SK-N-SH (cell line): Measurements from ENCODE around the gene ZDHHC7. TPM values are rescaled to one million over a fixed set of nuclear protein-coding genes. Genes with fewer than 3 reads are reported as not detected.

ENCODE experiments used
- CTCF ChIA-PET: fragments of 300-600, 350-600 bp; formaldehyde crosslinking; extraction: SDS; loops from one replicate; lab custom pipeline; 2021; lab: Yijun Ruan, JAX
- POLR2A ChIA-PET: fragments of 350-600 bp; sonication (Branson Sonifier 250); formaldehyde crosslinking; extraction: SDS; loops from one replicate; lab custom pipeline; 2020; ENCODE audit warnings: antibody characterized with exemption, inconsistent platforms; lab: Yijun Ruan, JAX
- DNase-seq: peaks from one replicate; pipeline ENCODE4 v3.0.0; 2012
- H2AFZ ChIP-seq: fragments of 200-600 bp; sonication (generic); 2 replicates; pipeline ENCODE4 v1.8.1; 2016; ENCODE audit warnings: antibody characterized with exemption, mild to moderate bottlenecking, low read depth
- H3F3A ChIP-seq: fragments of 200-600 bp; sonication (generic); replicated peaks from 2 replicates; pipeline ENCODE3; 2016; ENCODE audit warnings: antibody characterized with exemption, mild to moderate bottlenecking; ENCODE audit not compliant: insufficient read depth
- H3K27ac ChIP-seq, 2 experiments: fragments of 200-500 bp in 1 of 2; fragments of 200-600 bp in 1 of 2; sonication (Bioruptor generic) in 1 of 2; sonication (generic), shearing (Covaris generic) in 1 of 2; 2 replicates each; pipeline versions ENCODE4 v1.5.1 to v1.6.1; 2014 to 2016; ENCODE audit warnings: low read depth in 2 of 2, inconsistent platforms in 1 of 2, low read length in 1 of 2, mild to moderate bottlenecking in 1 of 2, mixed read lengths in 1 of 2
- H3K27me3 ChIP-seq: fragments of 200-600 bp; sonication (generic), shearing (Covaris generic); 2 replicates; pipeline ENCODE4 v1.6.1; 2016; ENCODE audit warnings: mixed run types; ENCODE audit not compliant: insufficient read depth
- H3K36me3 ChIP-seq, 2 experiments: fragments of 200-500 bp in 1 of 2; fragments of 200-600 bp in 1 of 2; sonication (Bioruptor generic) in 1 of 2; sonication (generic) in 1 of 2; replicated peaks in 1 of 2; 2 replicates each; pipeline versions ENCODE3 to v1.5.1; 2014 to 2016; ENCODE audit warnings: low read length in 1 of 2, mild to moderate bottlenecking in 1 of 2; ENCODE audit not compliant: insufficient read depth in 2 of 2, control insufficient read depth in 1 of 2
- H3K4me1 ChIP-seq, 2 experiments: fragments of 200-500 bp in 1 of 2; fragments of 200-600 bp in 1 of 2; sonication (Bioruptor generic) in 1 of 2; sonication (generic), shearing (Covaris generic) in 1 of 2; 2 replicates each; pipeline versions ENCODE4 v1.5.1 to v1.6.1; 2014 to 2016; ENCODE audit warnings: low read depth in 1 of 2, low read length in 1 of 2, mixed run types in 1 of 2; ENCODE audit not compliant: insufficient read depth in 2 of 2, control insufficient read depth in 1 of 2
- H3K4me2 ChIP-seq: fragments of 200-600 bp; sonication (generic), shearing (Covaris generic); 2 replicates; pipeline ENCODE4 v1.6.1; 2017; ENCODE audit warnings: mixed run types
- H3K4me3 ChIP-seq, 2 experiments: fragments of 200-500 bp in 1 of 2; fragments of 200-600 bp in 1 of 2; sonication (Bioruptor generic) in 1 of 2; sonication (generic), shearing (Covaris generic) in 1 of 2; 2 replicates each; pipeline versions ENCODE4 v1.5.1 to v1.8.1; 2014 to 2016; ENCODE audit warnings: low read depth in 2 of 2, inconsistent platforms in 1 of 2, low read length in 1 of 2, mild to moderate bottlenecking in 1 of 2, mixed read lengths in 1 of 2, moderate library complexity in 1 of 2
- H3K79me2 ChIP-seq: fragments of 200-600 bp; sonication (generic); 2 replicates; pipeline ENCODE4 v1.8.1; 2017; ENCODE audit warnings: mild to moderate bottlenecking; ENCODE audit not compliant: insufficient read depth
- H3K9ac ChIP-seq: fragments of 200-600 bp; sonication (generic); 2 replicates; pipeline ENCODE4 v1.6.1; 2017; ENCODE audit warnings: mixed run types
- H3K9me2 ChIP-seq: fragments of 200-600 bp; sonication (generic); 2 replicates; pipeline ENCODE4 v1.6.1; 2017; ENCODE audit warnings: mixed run types
- H3K9me3 ChIP-seq: fragments of 200-600 bp; sonication (generic); 2 replicates; pipeline ENCODE4 v1.6.1; 2017; ENCODE audit warnings: mixed run types, mild to moderate bottlenecking, moderate library complexity
- H4K20me1 ChIP-seq: fragments of 200-600 bp; sonication (generic); 2 replicates; pipeline ENCODE4 v1.6.1; 2017; ENCODE audit warnings: mild to moderate bottlenecking, mixed run types; ENCODE audit not compliant: insufficient read depth
- ELF1 ChIP-seq: IDR thresholded peaks from 2 replicates; pipeline ENCODE4 v1.4.0; 2012
- EZH2phosphoT487 ChIP-seq: fragments of 200-600 bp; sonication (generic); IDR thresholded peaks from 2 replicates; pipeline ENCODE4 v1.6.1; 2017; ENCODE audit warnings: low read depth, mixed run types, mild to moderate bottlenecking, antibody characterized with exemption, moderate library complexity, borderline replicate concordance
- FOSL2 ChIP-seq: IDR thresholded peaks from 2 replicates; pipeline ENCODE4 v1.4.0; 2012; ENCODE audit warnings: low read depth, mild to moderate bottlenecking, moderate library complexity, borderline replicate concordance
- GABPA ChIP-seq: IDR thresholded peaks from 2 replicates; pipeline ENCODE4 v1.4.0; 2012; ENCODE audit warnings: low read depth, mild to moderate bottlenecking
- GATA2 ChIP-seq: sonication (generic); formaldehyde crosslinking; IDR thresholded peaks from 2 replicates; pipeline ENCODE4 v1.5.0; 2020; ENCODE audit warnings: mild to moderate bottlenecking, missing genetic modification reagents
- MEF2A ChIP-seq: IDR thresholded peaks from 2 replicates; pipeline ENCODE4 v1.4.0; 2012; ENCODE audit warnings: low read depth, borderline replicate concordance
- RAD21 ChIP-seq: IDR thresholded peaks from 2 replicates; pipeline ENCODE4 v1.6.1; 2012; ENCODE audit warnings: mild to moderate bottlenecking, low read length
- RCOR1 ChIP-seq: fragments of 150-350 bp; IDR thresholded peaks from 2 replicates; pipeline ENCODE4 v1.6.1; 2017; ENCODE audit warnings: antibody characterized with exemption, low read length
- SIN3A ChIP-seq: IDR thresholded peaks from 2 replicates; pipeline ENCODE4 v1.6.1; 2012; ENCODE audit warnings: low read depth, mild to moderate bottlenecking, low read length, moderate library complexity, borderline replicate concordance
- SMC3 ChIP-seq: IDR thresholded peaks from 2 replicates; pipeline ENCODE4 v1.6.1; 2012; ENCODE audit warnings: low read depth, low read length, improper control_type of control experiment
- TAF1 ChIP-seq: IDR thresholded peaks from 2 replicates; pipeline ENCODE4 v1.6.1; 2012; ENCODE audit warnings: low read depth, mild to moderate bottlenecking, low read length, moderate library complexity, borderline replicate concordance
- TCF12 ChIP-seq: IDR thresholded peaks from 2 replicates; pipeline ENCODE4 v1.4.0; 2012
- TEAD4 ChIP-seq: IDR thresholded peaks from 2 replicates; pipeline ENCODE4 v1.4.0; 2012; ENCODE audit warnings: mild to moderate bottlenecking, borderline replicate concordance; ENCODE audit not compliant: insufficient read depth
- YY1 ChIP-seq: IDR thresholded peaks from 2 replicates; pipeline ENCODE4 v1.4.0; 2012; ENCODE audit warnings: low read depth, mild to moderate bottlenecking
- whole genome bisulfite sequencing: methylation state at CpG from one replicate; pipeline ENCODE4 v1.1.6; 2017; ENCODE audit warnings: low lambda C conversion rate; 5-methylcytosine and 5-hydroxymethylcytosine counted together
- polyA plus RNA-seq, 3 experiments: library from polyadenylated mRNA; depleted of rRNA; stranded (reverse); fragments of >200 nt; gene quantifications; 2 replicates each; pipeline ENCODE4 v1.2.3, GENCODE V29; 2012
- TF ChIP-seq, protein P1 (sequence below): IDR thresholded peaks from 2 replicates; pipeline ENCODE4 v1.4.0; 2012; ENCODE audit warnings: low read depth, borderline replicate concordance
- TF ChIP-seq, protein P2 (sequence below): fragments of 150-350 bp; IDR thresholded peaks from 2 replicates; pipeline ENCODE4 v1.6.1; 2016; ENCODE audit warnings: mild to moderate bottlenecking, low read depth, low read length
- TF ChIP-seq, protein P3 (sequence below): IDR thresholded peaks from 2 replicates; pipeline ENCODE4 v1.4.0; 2012; ENCODE audit warnings: low read depth, borderline replicate concordance
- TF ChIP-seq, protein P4 (sequence below): IDR thresholded peaks from 2 replicates; pipeline ENCODE4 v1.4.0; 2012; ENCODE audit warnings: low read depth
- TF ChIP-seq, protein P5 (sequence below): fragments of 150-350 bp; IDR thresholded peaks from 2 replicates; pipeline ENCODE4 v1.6.1; 2017; ENCODE audit warnings: antibody characterized with exemption, low read length, low read depth, borderline replicate concordance

ZDHHC7 gene
- polyA plus RNA-seq, 1 of the 3 experiments (the other 2 are of a cell fraction): 114 TPM

DNA sequence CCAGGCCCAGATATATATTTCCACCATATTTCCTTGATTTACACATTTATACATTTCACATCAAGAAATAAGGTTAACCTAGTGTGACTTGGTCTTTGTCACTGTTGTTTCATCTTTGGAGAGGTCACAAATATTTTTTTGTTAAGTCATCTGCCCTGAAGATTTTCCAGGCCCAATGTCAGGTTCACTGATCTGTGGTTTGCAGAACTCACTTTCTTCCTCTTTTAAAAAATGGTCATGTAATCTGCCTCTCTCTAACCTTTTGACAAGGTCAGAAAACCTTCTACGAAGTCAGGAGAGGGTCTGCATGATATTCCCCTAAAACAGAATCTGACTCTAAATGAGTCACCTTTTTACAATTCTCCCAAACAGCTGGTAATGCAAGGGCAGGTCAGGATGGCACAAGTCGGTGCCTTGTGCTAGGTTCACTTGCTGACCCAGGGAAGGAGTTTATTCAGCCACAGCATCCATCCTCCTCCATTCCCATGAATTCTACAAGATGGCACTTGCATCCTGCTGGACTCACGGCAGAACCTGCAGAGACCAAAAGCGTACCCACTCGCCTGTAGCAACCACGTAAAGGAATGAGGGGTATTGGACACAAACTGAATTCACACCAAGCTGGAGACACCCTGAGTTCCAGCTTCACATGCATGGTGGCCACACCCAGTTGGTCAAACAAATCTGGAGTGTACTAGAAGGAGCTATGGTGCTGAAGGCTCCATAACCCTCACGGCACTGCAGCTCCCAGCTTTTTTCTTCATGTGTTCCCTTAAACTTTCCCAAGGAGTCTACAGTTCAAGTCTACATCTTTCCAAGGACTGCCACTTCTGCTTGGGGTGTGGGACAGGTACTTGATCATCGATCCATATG lies 14.7 kb upstream of the ZDHHC7 start:
- H3F3A ChIP-seq: peaks cover 23% of the 10 kb centered on the region
- H3K9me3 ChIP-seq: no peaks in the 10 kb centered on the region
- no peak for TF ChIP-seq EZH2phosphoT487
- no peak for TF ChIP-seq GABPA
- TF ChIP-seq MEF2A: no peak
- no peak for TF ChIP-seq RAD21
- no peak for TF ChIP-seq TCF12
- TF ChIP-seq, protein P1, sequence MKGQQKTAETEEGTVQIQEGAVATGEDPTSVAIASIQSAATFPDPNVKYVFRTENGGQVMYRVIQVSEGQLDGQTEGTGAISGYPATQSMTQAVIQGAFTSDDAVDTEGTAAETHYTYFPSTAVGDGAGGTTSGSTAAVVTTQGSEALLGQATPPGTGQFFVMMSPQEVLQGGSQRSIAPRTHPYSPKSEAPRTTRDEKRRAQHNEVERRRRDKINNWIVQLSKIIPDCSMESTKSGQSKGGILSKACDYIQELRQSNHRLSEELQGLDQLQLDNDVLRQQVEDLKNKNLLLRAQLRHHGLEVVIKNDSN: no peak
- TF ChIP-seq, protein P2, sequence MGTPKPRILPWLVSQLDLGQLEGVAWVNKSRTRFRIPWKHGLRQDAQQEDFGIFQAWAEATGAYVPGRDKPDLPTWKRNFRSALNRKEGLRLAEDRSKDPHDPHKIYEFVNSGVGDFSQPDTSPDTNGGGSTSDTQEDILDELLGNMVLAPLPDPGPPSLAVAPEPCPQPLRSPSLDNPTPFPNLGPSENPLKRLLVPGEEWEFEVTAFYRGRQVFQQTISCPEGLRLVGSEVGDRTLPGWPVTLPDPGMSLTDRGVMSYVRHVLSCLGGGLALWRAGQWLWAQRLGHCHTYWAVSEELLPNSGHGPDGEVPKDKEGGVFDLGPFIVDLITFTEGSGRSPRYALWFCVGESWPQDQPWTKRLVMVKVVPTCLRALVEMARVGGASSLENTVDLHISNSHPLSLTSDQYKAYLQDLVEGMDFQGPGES: no peak
- no peak for TF ChIP-seq GATA2
- TF ChIP-seq FOSL2: no peak
- TF ChIP-seq RCOR1: no peak
- ChIA-PET CTCF (interaction anchor here (1.7 to 2.3 kb wide), 2 partner anchors 55 to 61 kb away, joined by 6 to 8 read pairs; no protein-coding TSS in a partner anchor), POLR2A (no interaction called here)
- H3K9ac ChIP-seq: no peak overlapping the region
- no peak overlapping the region for H3K27ac ChIP-seq
- DNase-seq: no peak
- H3K9me2 ChIP-seq: no peaks in the 10 kb centered on the region
- 94% methylated on average over 8 of the region's 8 CpGs for WGBS
- no peak overlapping the region for H3K4me3 ChIP-seq
- no peak overlapping the region for H2AFZ ChIP-seq
- no peaks in the 10 kb centered on the region for H4K20me1 ChIP-seq
- no peaks in the 10 kb centered on the region for H3K27me3 ChIP-seq
- H3K79me2 ChIP-seq: peaks cover 7% of the 10 kb centered on the region; the same call in 1 of the 2 replicates
- H3K4me2 ChIP-seq: peak overlapping the region; percentile 97; the same call in 1 of the 2 replicates
- no peaks in the 10 kb centered on the region for H3K36me3 ChIP-seq
- H3K4me1 ChIP-seq: peaks cover 15 to 20% of the 10 kb centered on the region in 2 experiments

DNA sequence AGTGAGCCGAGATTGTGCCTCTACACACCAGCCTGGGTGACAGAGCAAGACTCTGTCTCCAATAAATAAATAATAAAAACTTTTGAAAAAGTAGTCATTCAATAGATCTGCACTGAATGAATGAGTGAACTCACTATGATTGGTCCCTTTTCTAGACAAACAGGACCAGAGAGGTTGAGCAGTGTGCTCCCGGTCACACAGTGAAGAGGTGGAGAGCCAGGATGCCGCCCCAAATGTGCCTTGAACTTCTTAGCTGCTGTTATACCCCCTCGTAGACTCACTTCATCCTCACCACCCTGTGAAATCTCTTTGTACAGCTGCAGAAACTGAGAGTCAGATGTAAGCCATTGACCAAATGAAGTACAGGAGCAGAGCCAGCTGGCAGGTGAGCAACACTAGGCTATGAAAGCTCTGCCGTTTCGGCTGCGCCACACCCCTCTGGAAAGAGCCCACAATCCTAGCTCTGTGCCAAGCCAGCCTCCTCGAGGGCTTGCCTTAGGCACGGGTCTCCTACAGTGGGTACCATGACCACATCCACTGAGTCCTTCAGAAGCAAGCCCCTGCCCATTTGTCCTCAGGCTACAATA lies 8.4 kb upstream of the ZDHHC7 start:
- Histone ChIP-seq H3K36me3 (no peaks in the 10 kb centered on the region), H3K27me3 (no peaks in the 10 kb centered on the region), H3K9ac (no peak overlapping the region), H3K9me2 (no peaks in the 10 kb centered on the region), H3K27ac (no peak overlapping the region), H3K9me3 (no peaks in the 10 kb centered on the region), H3K4me1 (peaks cover 0 to 5% of the 10 kb centered on the region in 2 experiments; a peak in 1 of 4 replicates), H2AFZ (no peak overlapping the region), H4K20me1 (no peaks in the 10 kb centered on the region), H3K4me2 (no peak overlapping the region), H3F3A (peaks cover 6% of the 10 kb centered on the region), H3K79me2 (no peaks in the 10 kb centered on the region), H3K4me3 (no peak overlapping the region)
- DNase-seq: no peak
- POLR2A ChIA-PET: no interaction called here
- CTCF ChIA-PET: interaction anchor here (1.4 kb wide), 1 partner anchor 8 kb away, joined by 6 read pairs; the partner anchor contains the start of gene ZDHHC7
- 77% methylated on average over 3 of the region's 9 CpGs for WGBS
- no peak for TF ChIP-seq TEAD4
- no peak for TF ChIP-seq MEF2A
- no peak for TF ChIP-seq SIN3A
- TF ChIP-seq TAF1: no peak
- TF ChIP-seq, protein P3, sequence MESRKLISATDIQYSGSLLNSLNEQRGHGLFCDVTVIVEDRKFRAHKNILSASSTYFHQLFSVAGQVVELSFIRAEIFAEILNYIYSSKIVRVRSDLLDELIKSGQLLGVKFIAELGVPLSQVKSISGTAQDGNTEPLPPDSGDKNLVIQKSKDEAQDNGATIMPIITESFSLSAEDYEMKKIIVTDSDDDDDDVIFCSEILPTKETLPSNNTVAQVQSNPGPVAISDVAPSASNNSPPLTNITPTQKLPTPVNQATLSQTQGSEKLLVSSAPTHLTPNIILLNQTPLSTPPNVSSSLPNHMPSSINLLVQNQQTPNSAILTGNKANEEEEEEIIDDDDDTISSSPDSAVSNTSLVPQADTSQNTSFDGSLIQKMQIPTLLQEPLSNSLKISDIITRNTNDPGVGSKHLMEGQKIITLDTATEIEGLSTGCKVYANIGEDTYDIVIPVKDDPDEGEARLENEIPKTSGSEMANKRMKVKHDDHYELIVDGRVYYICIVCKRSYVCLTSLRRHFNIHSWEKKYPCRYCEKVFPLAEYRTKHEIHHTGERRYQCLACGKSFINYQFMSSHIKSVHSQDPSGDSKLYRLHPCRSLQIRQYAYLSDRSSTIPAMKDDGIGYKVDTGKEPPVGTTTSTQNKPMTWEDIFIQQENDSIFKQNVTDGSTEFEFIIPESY: no peak
- TF ChIP-seq, protein P4, sequence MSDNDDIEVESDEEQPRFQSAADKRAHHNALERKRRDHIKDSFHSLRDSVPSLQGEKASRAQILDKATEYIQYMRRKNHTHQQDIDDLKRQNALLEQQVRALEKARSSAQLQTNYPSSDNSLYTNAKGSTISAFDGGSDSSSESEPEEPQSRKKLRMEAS: no peak
- no peak for TF ChIP-seq ELF1
- TF ChIP-seq, protein P5, sequence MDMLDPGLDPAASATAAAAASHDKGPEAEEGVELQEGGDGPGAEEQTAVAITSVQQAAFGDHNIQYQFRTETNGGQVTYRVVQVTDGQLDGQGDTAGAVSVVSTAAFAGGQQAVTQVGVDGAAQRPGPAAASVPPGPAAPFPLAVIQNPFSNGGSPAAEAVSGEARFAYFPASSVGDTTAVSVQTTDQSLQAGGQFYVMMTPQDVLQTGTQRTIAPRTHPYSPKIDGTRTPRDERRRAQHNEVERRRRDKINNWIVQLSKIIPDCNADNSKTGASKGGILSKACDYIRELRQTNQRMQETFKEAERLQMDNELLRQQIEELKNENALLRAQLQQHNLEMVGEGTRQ: no peak
- TF ChIP-seq SMC3: no peak
- no peak for TF ChIP-seq FOSL2
- TF ChIP-seq, protein P2: no peak
- no peak for TF ChIP-seq YY1
